ENCODE data around the gene WASHC2A.
"Not testable (repeated sequence)": the region's sequence is repeated elsewhere in the genome, so short reads cannot be mapped to it uniquely, and the experiment has no call there.

The WASHC2A gene

GRCh38 chr10:50131245-50131965 is 63.7 kb downstream of the WASHC2A start:
- H3K4me1 ChIP-seq (ENCODE audit: control insufficient read depth, insufficient read depth, low read depth, low read length); H3K9ac ChIP-seq (ENCODE audit: low read length); H3K23ac ChIP-seq (ENCODE audit: low read length in 2 of 2); H2BK5ac ChIP-seq (ENCODE audit: low read depth, low read length, poor library complexity, severe bottlenecking); H4K8ac ChIP-seq (ENCODE audit: low read length); H3K9me3 ChIP-seq (ENCODE audit: control insufficient read depth, low read length); H2AFZ ChIP-seq (ENCODE audit: low read depth, low read length); H3K27ac ChIP-seq (ENCODE audit: low read length, poor library complexity, severe bottlenecking); H3K79me1 ChIP-seq (replicated peaks; ENCODE audit: low read length, poor library complexity, severe bottlenecking); H2BK12ac ChIP-seq (ENCODE audit: low read length in 2 of 2); H3K4me3 ChIP-seq (ENCODE audit: insufficient read depth in 1 of 2, low read depth in 1 of 2, low read length in 2 of 2); H3K14ac ChIP-seq (ENCODE audit: low read length in 2 of 2); H4K91ac ChIP-seq (ENCODE audit: low read length); H3K18ac ChIP-seq (ENCODE audit: low read depth in 1 of 2, low read length in 2 of 2); H3K27me3 ChIP-seq (ENCODE audit: control insufficient read depth in 1 of 2, insufficient read depth in 1 of 2, low read length in 2 of 2); H3K4ac ChIP-seq (ENCODE audit: low read depth in 1 of 2, low read length in 2 of 2); DNase-seq; H2BK120ac ChIP-seq (ENCODE audit: low read depth, low read length); H2BK15ac ChIP-seq (ENCODE audit: low read depth, poor library complexity, severe bottlenecking); H3K4me2 ChIP-seq (ENCODE audit: low read length, poor library complexity, severe bottlenecking); H2AK5ac ChIP-seq (ENCODE audit: low read length, severe bottlenecking): not testable (repeated sequence)
- 100% methylated on average over 3 of the region's 8 CpGs for WGBS
- peaks cover 22 to 51% of the 10 kb centered on the region in 2 experiments for H3K36me3 ChIP-seq (ENCODE audit: control insufficient read depth in 1 of 2, insufficient read depth in 2 of 2, low read depth in 1 of 2, low read length in 2 of 2)

DNA sequence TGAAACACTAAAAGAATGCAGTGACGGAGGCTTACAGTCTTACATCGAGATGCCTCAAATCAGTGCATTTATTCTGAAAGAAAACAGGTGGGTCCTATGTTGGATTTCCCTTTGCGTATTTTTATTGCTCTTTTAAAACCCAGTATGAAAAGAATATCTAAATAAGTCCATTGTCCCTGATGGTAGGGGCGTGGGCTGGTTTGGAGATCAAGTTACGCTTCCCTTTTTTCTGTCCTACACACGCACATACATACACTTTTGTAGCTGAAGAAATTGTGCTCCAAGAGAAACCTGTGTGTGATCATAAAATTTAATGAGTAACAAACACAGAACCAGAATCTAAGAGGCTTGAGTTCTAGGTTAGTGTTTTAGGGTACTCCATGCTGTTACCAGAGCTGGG is 64.6 kb downstream of the WASHC2A start:
- H3K27ac ChIP-seq (ENCODE audit: low read length, poor library complexity, severe bottlenecking); H3K4ac ChIP-seq (ENCODE audit: low read depth in 1 of 2, low read length in 2 of 2); H4K91ac ChIP-seq (ENCODE audit: low read length); H4K8ac ChIP-seq (ENCODE audit: low read length); H2BK12ac ChIP-seq (ENCODE audit: low read length in 2 of 2); H3K79me1 ChIP-seq (replicated peaks; ENCODE audit: low read length, poor library complexity, severe bottlenecking); H3K4me3 ChIP-seq (ENCODE audit: insufficient read depth in 1 of 2, low read depth in 1 of 2, low read length in 2 of 2); H2AFZ ChIP-seq (ENCODE audit: low read depth, low read length); H3K9me3 ChIP-seq (ENCODE audit: control insufficient read depth, low read length); H3K23ac ChIP-seq (ENCODE audit: low read length in 2 of 2); H3K4me1 ChIP-seq (ENCODE audit: control insufficient read depth, insufficient read depth, low read depth, low read length); H2BK15ac ChIP-seq (ENCODE audit: low read depth, poor library complexity, severe bottlenecking); H2BK120ac ChIP-seq (ENCODE audit: low read depth, low read length); H3K18ac ChIP-seq (ENCODE audit: low read depth in 1 of 2, low read length in 2 of 2); H3K14ac ChIP-seq (ENCODE audit: low read length in 2 of 2); H3K4me2 ChIP-seq (ENCODE audit: low read length, poor library complexity, severe bottlenecking); H3K27me3 ChIP-seq (ENCODE audit: control insufficient read depth in 1 of 2, insufficient read depth in 1 of 2, low read length in 2 of 2); H2AK5ac ChIP-seq (ENCODE audit: low read length, severe bottlenecking); H2BK5ac ChIP-seq (ENCODE audit: low read depth, low read length, poor library complexity, severe bottlenecking); H3K9ac ChIP-seq (ENCODE audit: low read length); DNase-seq: not testable (repeated sequence)
- WGBS = 100% methylated on average over 2 of the region's 6 CpGs
- peaks cover 18 to 51% of the 10 kb centered on the region in 2 experiments for H3K36me3 ChIP-seq (ENCODE audit: control insufficient read depth in 1 of 2, insufficient read depth in 2 of 2, low read depth in 1 of 2, low read length in 2 of 2)

- H3K14ac ChIP-seq (ENCODE audit: low read length in 2 of 2); H2BK12ac ChIP-seq (ENCODE audit: low read length in 2 of 2); H3K4me3 ChIP-seq (ENCODE audit: insufficient read depth in 1 of 2, low read depth in 1 of 2, low read length in 2 of 2); H2BK15ac ChIP-seq (ENCODE audit: low read depth, poor library complexity, severe bottlenecking); H3K18ac ChIP-seq (ENCODE audit: low read depth in 1 of 2, low read length in 2 of 2); H2BK120ac ChIP-seq (ENCODE audit: low read depth, low read length); H2BK5ac ChIP-seq (ENCODE audit: low read depth, low read length, poor library complexity, severe bottlenecking); DNase-seq; H3K27ac ChIP-seq (ENCODE audit: low read length, poor library complexity, severe bottlenecking); H3K4ac ChIP-seq (ENCODE audit: low read depth in 1 of 2, low read length in 2 of 2); H3K4me1 ChIP-seq (ENCODE audit: control insufficient read depth, insufficient read depth, low read depth, low read length); H3K9ac ChIP-seq (ENCODE audit: low read length); H3K27me3 ChIP-seq (ENCODE audit: control insufficient read depth in 1 of 2, insufficient read depth in 1 of 2, low read length in 2 of 2); H4K8ac ChIP-seq (ENCODE audit: low read length); H3K23ac ChIP-seq (ENCODE audit: low read length in 2 of 2); H3K4me2 ChIP-seq (ENCODE audit: low read length, poor library complexity, severe bottlenecking); H2AFZ ChIP-seq (ENCODE audit: low read depth, low read length); H3K9me3 ChIP-seq (ENCODE audit: control insufficient read depth, low read length); H4K91ac ChIP-seq (ENCODE audit: low read length); H3K79me1 ChIP-seq (replicated peaks; ENCODE audit: low read length, poor library complexity, severe bottlenecking); H2AK5ac ChIP-seq (ENCODE audit: low read length, severe bottlenecking): not testable (repeated sequence)
- 100% methylated on average over 2 of the region's 3 CpGs for whole genome bisulfite sequencing
- peaks cover 18 to 51% of the 10 kb centered on the region in 2 experiments for H3K36me3 ChIP-seq (ENCODE audit: control insufficient read depth in 1 of 2, insufficient read depth in 2 of 2, low read depth in 1 of 2, low read length in 2 of 2)
Measured at GRCh38 chr10:50132841-50133240, 65.1 kb downstream of the WASHC2A start.

GRCh38 chr10:50143512-50144174 is 75.9 kb downstream of the WASHC2A start:
- not testable (repeated sequence) for H2BK12ac ChIP-seq (ENCODE audit: low read length in 2 of 2); H3K23ac ChIP-seq (ENCODE audit: low read length in 2 of 2); H3K36me3 ChIP-seq (ENCODE audit: control insufficient read depth in 1 of 2, insufficient read depth in 2 of 2, low read depth in 1 of 2, low read length in 2 of 2); H3K4me1 ChIP-seq (ENCODE audit: control insufficient read depth, insufficient read depth, low read depth, low read length); H3K4ac ChIP-seq (ENCODE audit: low read depth in 1 of 2, low read length in 2 of 2); H2BK5ac ChIP-seq (ENCODE audit: low read depth, low read length, poor library complexity, severe bottlenecking); H3K79me1 ChIP-seq (replicated peaks; ENCODE audit: low read length, poor library complexity, severe bottlenecking); H3K27ac ChIP-seq (ENCODE audit: low read length, poor library complexity, severe bottlenecking); DNase-seq; H2AK5ac ChIP-seq (ENCODE audit: low read length, severe bottlenecking); H3K4me3 ChIP-seq (ENCODE audit: insufficient read depth in 1 of 2, low read depth in 1 of 2, low read length in 2 of 2); H3K14ac ChIP-seq (ENCODE audit: low read length in 2 of 2); H2AFZ ChIP-seq (ENCODE audit: low read depth, low read length); H3K27me3 ChIP-seq (ENCODE audit: control insufficient read depth in 1 of 2, insufficient read depth in 1 of 2, low read length in 2 of 2); H2BK120ac ChIP-seq (ENCODE audit: low read depth, low read length); H3K4me2 ChIP-seq (ENCODE audit: low read length, poor library complexity, severe bottlenecking); H3K9ac ChIP-seq (ENCODE audit: low read length); H3K9me3 ChIP-seq (ENCODE audit: control insufficient read depth, low read length); H2BK15ac ChIP-seq (ENCODE audit: low read depth, poor library complexity, severe bottlenecking); H4K91ac ChIP-seq (ENCODE audit: low read length); H3K18ac ChIP-seq (ENCODE audit: low read depth in 1 of 2, low read length in 2 of 2); H4K8ac ChIP-seq (ENCODE audit: low read length)
- 82% methylated on average over 2 of the region's 10 CpGs for WGBS
